ENCODE data around the gene KIAA1191. TPM values are rescaled to one million over a fixed set of nuclear protein-coding genes. Genes with fewer than 3 reads are reported as not detected.
A peak's percentile ranks its signal among the peaks of the same experiment; 100 is the strongest.

Gene KIAA1191
- total and polyA plus RNA-seq, 9 of the 15 experiments (the other 6 are each of a cell fraction or from before 2014, with no cell fraction given), result 31.0 to 80.2 (median 45.7) TPM

- TF ChIP-seq ZBTB1 (CRISPR knock-in tag; IDR thresholded peaks at IDR 0.05; ENCODE audit: borderline replicate concordance, low read depth) (no peak), CBFA2T2 (conservative IDR thresholded peaks at IDR 0.05) (no peak), ZNF445 (CRISPR knock-in tag; IDR thresholded peaks at IDR 0.05; ENCODE audit: low read depth) (no peak), KLF13 (tag; IDR thresholded peaks at IDR 0.05; ENCODE audit: borderline replicate concordance, low read depth) (peak; percentile 85), SIN3A (IDR thresholded peaks at IDR 0.05; ENCODE audit: borderline replicate concordance in 2 of 2, control insufficient read depth in 1 of 2, low read depth in 2 of 2, low read length in 2 of 2) (peak; percentile 78 to 80; a peak in 2 of 4 replicates), BMI1 (IDR thresholded peaks at IDR 0.05; ENCODE audit: low read length) (no peak), PRMT5 (CRISPR knock-in tag; IDR thresholded peaks at IDR 0.05) (0 out of 2 replicates have a peak, but pooled peaks have one; percentile 64), NR2C2 (CRISPR knock-in tag; IDR thresholded peaks at IDR 0.05) (peak; percentile 66; the same call in 1 of the 2 replicates), NR2C2 (tag; IDR thresholded peaks at IDR 0.05) (peak; percentile 43; the same call in 1 of the 2 replicates), ELF4 (CRISPR knock-in tag; IDR thresholded peaks at IDR 0.05) (0 out of 2 replicates have a peak, but pooled peaks have one; percentile 21), CBX2 (IDR thresholded peaks at IDR 0.05; ENCODE audit: insufficient read depth, low read length, poor library complexity, severe bottlenecking) (no peak), TCFL5 (CRISPR knock-in tag; conservative IDR thresholded peaks at IDR 0.05) (no peak), ETV5 (CRISPR knock-in tag; IDR thresholded peaks at IDR 0.05; ENCODE audit: low read depth) (no peak; the same call in 1 of the 2 replicates), POLR2G (IDR thresholded peaks at IDR 0.05; ENCODE audit: low read depth, low read length) (peak; percentile 100), RB1 (IDR thresholded peaks at IDR 0.05; ENCODE audit: low read depth) (peak; percentile 67; the same call in 1 of the 2 replicates), YY1 (IDR thresholded peaks at IDR 0.05; ENCODE audit: borderline replicate concordance in 1 of 3, control insufficient read depth in 1 of 3, extremely low read depth in 1 of 3, insufficient read depth in 3 of 3, insufficient read length in 1 of 3, insufficient replicate concordance in 2 of 3, low read depth in 1 of 3, low read length in 2 of 3) (peak in 2 of 3 experiments; percentile 32 to 51), FOXA1 (IDR thresholded peaks at IDR 0.05; ENCODE audit: borderline replicate concordance) (no peak), BDP1 (IDR thresholded peaks at IDR 0.05; ENCODE audit: insufficient read depth, insufficient read length) (no peak)
- TF ChIP-seq, protein P1, sequence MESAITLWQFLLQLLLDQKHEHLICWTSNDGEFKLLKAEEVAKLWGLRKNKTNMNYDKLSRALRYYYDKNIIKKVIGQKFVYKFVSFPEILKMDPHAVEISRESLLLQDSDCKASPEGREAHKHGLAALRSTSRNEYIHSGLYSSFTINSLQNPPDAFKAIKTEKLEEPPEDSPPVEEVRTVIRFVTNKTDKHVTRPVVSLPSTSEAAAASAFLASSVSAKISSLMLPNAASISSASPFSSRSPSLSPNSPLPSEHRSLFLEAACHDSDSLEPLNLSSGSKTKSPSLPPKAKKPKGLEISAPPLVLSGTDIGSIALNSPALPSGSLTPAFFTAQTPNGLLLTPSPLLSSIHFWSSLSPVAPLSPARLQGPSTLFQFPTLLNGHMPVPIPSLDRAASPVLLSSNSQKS (CRISPR knock-in tag; IDR thresholded peaks at IDR 0.05), result no peak
- TF ChIP-seq, protein P2, sequence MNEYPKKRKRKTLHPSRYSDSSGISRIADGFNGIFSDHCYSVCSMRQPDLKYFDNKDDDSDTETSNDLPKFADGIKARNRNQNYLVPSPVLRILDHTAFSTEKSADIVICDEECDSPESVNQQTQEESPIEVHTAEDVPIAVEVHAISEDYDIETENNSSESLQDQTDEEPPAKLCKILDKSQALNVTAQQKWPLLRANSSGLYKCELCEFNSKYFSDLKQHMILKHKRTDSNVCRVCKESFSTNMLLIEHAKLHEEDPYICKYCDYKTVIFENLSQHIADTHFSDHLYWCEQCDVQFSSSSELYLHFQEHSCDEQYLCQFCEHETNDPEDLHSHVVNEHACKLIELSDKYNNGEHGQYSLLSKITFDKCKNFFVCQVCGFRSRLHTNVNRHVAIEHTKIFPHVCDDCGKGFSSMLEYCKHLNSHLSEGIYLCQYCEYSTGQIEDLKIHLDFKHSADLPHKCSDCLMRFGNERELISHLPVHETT (CRISPR knock-in tag; conservative IDR thresholded peaks at IDR 0.05 in 1 of 2, IDR thresholded peaks at IDR 0.05 in 1 of 2), result 0 out of 4 replicates have a peak, but pooled peaks of 1 of the 2 experiments have one; percentile 33
- TF ChIP-seq, protein P3, sequence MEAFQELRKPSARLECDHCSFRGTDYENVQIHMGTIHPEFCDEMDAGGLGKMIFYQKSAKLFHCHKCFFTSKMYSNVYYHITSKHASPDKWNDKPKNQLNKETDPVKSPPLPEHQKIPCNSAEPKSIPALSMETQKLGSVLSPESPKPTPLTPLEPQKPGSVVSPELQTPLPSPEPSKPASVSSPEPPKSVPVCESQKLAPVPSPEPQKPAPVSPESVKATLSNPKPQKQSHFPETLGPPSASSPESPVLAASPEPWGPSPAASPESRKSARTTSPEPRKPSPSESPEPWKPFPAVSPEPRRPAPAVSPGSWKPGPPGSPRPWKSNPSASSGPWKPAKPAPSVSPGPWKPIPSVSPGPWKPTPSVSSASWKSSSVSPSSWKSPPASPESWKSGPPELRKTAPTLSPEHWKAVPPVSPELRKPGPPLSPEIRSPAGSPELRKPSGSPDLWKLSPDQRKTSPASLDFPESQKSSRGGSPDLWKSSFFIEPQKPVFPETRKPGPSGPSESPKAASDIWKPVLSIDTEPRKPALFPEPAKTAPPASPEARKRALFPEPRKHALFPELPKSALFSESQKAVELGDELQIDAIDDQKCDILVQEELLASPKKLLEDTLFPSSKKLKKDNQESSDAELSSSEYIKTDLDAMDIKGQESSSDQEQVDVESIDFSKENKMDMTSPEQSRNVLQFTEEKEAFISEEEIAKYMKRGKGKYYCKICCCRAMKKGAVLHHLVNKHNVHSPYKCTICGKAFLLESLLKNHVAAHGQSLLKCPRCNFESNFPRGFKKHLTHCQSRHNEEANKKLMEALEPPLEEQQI (IDR thresholded peaks at IDR 0.05), result 0 out of 2 replicates have a peak, but pooled peaks have one; percentile 31
These were observed at the start of gene KIAA1191 (continued) for GRCh38 chr5:176361437-176362232.
